H1 (cell line): ENCODE data around the gene INPP4B.

Experiments
- CHD1 ChIP-seq: IDR thresholded peaks from 2 replicates; pipeline ENCODE4 v1.6.1; 2012; ENCODE audit warnings: low read depth, low read length, improper control_type of control experiment
- CHD2 ChIP-seq: IDR thresholded peaks from 2 replicates; pipeline ENCODE4 v1.6.1; 2012; ENCODE audit warnings: low read length, improper control_type of control experiment
- CTCF ChIP-seq, 3 experiments: IDR thresholded peaks; 1 replicate in 2 of 3; 2 replicates in 1 of 3; pipeline versions ENCODE4 v1.5.1 to v1.6.1; 2011; ENCODE audit warnings: low read length in 3 of 3, mild to moderate bottlenecking in 3 of 3, inconsistent platforms in 2 of 3, low read depth in 1 of 3, moderate library complexity in 1 of 3; ENCODE audit not compliant: insufficient read depth in 1 of 3; ENCODE audit errors: control extremely low read depth in 1 of 3
- EP300 ChIP-seq, 2 experiments: IDR thresholded peaks; 1 replicate in 1 of 2; 2 replicates in 1 of 2; pipeline ENCODE4 v1.6.1; 2011 to 2012; ENCODE audit warnings: low read depth in 2 of 2, low read length in 2 of 2, mild to moderate bottlenecking in 2 of 2, borderline replicate concordance in 1 of 2, inconsistent platforms in 1 of 2, moderate library complexity in 1 of 2
- GABPA ChIP-seq: IDR thresholded peaks from 2 replicates; pipeline ENCODE4 v1.6.1; 2011; ENCODE audit warnings: mild to moderate bottlenecking, low read length, moderate library complexity, borderline replicate concordance; ENCODE audit not compliant: insufficient read depth
- HDAC6 ChIP-seq: IDR thresholded peaks from one replicate; pipeline ENCODE4 v1.7.1; 2012; ENCODE audit warnings: low read depth, mild to moderate bottlenecking, inconsistent platforms, low read length, moderate library complexity
- KDM5A ChIP-seq: fragments of 200-600 bp; IDR thresholded peaks from 2 replicates; pipeline ENCODE4 v1.7.1; 2012; ENCODE audit warnings: mild to moderate bottlenecking, low read length, inconsistent platforms, mixed read lengths
- POLR2AphosphoS5 ChIP-seq: IDR thresholded peaks from 2 replicates; pipeline ENCODE4 v1.6.1; 2011; ENCODE audit warnings: low read depth, low read length
- TAF1 ChIP-seq: IDR thresholded peaks from 2 replicates; pipeline ENCODE4 v1.6.1; 2011; ENCODE audit warnings: mild to moderate bottlenecking, low read depth, low read length
- TCF12 ChIP-seq: IDR thresholded peaks from 2 replicates; pipeline ENCODE4 v1.6.1; 2011; ENCODE audit warnings: low read depth, mild to moderate bottlenecking, low read length
- YY1 ChIP-seq: IDR thresholded peaks from 2 replicates; pipeline ENCODE4 v1.6.1; 2011; ENCODE audit warnings: low read depth, mild to moderate bottlenecking, low read length
- ZNF274 ChIP-seq: IDR thresholded peaks from 2 replicates; pipeline ENCODE4 v1.7.0; 2012; ENCODE audit warnings: low read length, borderline replicate concordance; ENCODE audit errors: extremely low read depth

GRCh38 chr4:142475663-142476062, 370.4 kb downstream of the INPP4B start:
- TF ChIP-seq ZNF274, result no peak
- TF ChIP-seq TAF1, result no peak
- no peak for TF ChIP-seq GABPA
- no peak for TF ChIP-seq EP300 (IDR thresholded peaks at IDR 0.05; ENCODE audit: borderline replicate concordance in 1 of 2, low read depth in 2 of 2, low read length in 2 of 2)
- no peak for TF ChIP-seq CTCF (IDR thresholded peaks at IDR 0.05; ENCODE audit: control extremely low read depth in 1 of 3, insufficient read depth in 1 of 3, low read depth in 1 of 3, low read length in 3 of 3)
- no peak for TF ChIP-seq POLR2AphosphoS5
- no peak for TF ChIP-seq YY1
- no peak for TF ChIP-seq CHD1
- TF ChIP-seq CHD2, result no peak
- no peak for TF ChIP-seq TCF12
- TF ChIP-seq HDAC6, result no peak
- no peak for TF ChIP-seq KDM5A
